ENCODE measurements around the gene HSPG2. TPM values are rescaled to one million over a fixed set of nuclear protein-coding genes. Genes with fewer than 3 reads are reported as not detected.
A peak's percentile ranks its signal among the peaks of the same experiment; 100 is the strongest.

The HSPG2 gene
- total and polyA plus RNA-seq, 8 donors = 150 to 434 (median 196) TPM

DNA sequence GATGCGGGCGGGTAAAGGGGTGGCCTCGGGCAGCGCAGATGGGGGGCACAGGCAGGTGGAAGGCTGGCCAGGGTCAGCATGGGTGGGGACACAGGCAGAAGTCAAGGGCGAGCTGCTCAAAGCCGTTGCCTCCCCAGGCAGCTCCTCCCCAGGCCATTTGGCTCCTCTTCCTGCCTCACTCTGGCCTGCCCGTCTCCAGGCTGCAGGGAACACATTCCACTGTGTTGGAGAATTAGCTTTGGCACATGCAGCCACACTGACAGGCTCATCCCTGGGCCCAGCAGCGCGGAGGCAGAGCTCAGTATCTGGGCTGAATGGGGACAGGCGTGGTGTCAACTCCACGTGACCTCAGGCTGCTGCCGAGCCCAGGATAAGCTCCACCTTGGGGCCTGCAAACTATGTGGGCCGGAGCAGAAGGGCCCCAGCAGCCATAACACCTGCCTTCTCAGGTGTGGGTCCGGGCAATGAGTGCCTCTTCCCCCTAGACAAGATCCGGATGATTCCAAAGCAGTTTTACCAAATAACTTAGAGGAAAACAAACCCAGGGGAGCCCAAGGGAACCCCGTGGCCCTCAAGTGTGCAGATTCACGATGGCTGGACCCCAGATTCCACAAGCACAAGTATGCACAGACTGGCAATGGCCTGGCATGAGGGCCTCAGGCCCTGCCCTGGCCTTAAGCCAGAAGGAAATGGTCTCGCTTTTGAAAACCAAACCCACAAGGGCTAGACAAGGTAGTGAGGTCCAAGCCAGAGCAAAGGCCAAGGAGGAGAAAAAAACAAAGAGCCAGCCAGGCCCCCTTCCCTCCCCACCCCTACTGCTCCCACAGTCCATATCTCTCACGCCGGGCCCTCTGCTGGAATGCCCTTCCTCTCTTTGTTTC lies 40.2 kb downstream of the HSPG2 start:
- Histone ChIP-seq H3K27me3 (no peaks in the 10 kb centered on the region), H3K4me1 (peaks cover 23 to 54% of the 10 kb centered on the region in 2 donors), H3K27ac (peak overlapping the region; percentile 1 to 21), H3K9me3 (no peaks in the 10 kb centered on the region), H3K36me3 (peaks cover 0 to 34% of the 10 kb centered on the region in 2 donors), H3K4me3 (no peak overlapping the region)
- no peak for TF ChIP-seq CTCF (IDR thresholded peaks at IDR 0.05)
- ATAC-seq = peak; percentile 62
- DNase-seq = peak in 1 of 4 donors; percentile 49
- intact Hi-C loops (cut with DNase I) = no loop called here

GRCh38 chr1:21896026-21896425 lies 41.1 kb downstream of the HSPG2 start:
- ATAC-seq (no peak), DNase-seq (no peak)
- no peaks in the 10 kb centered on the region for H3K27me3 ChIP-seq
- intact Hi-C loops (cut with DNase I) = no loop called here
- peak overlapping the region; percentile 1 to 21 for H3K27ac ChIP-seq
- H3K4me3 ChIP-seq = no peak overlapping the region
- peaks cover 15 to 46% of the 10 kb centered on the region in 2 donors for H3K4me1 ChIP-seq
- peaks cover 0 to 42% of the 10 kb centered on the region in 2 donors for H3K36me3 ChIP-seq
- no peaks in the 10 kb centered on the region for H3K9me3 ChIP-seq
- TF ChIP-seq CTCF (IDR thresholded peaks at IDR 0.05) = no peak

- no peak overlapping the region for H3K4me3 ChIP-seq
- intact Hi-C loops (cut with DNase I) = no loop called here
- H3K36me3 ChIP-seq = peaks cover 0 to 60% of the 10 kb centered on the region in 2 donors
- no peaks in the 10 kb centered on the region for H3K9me3 ChIP-seq
- H3K4me1 ChIP-seq = peaks cover 15 to 30% of the 10 kb centered on the region in 2 donors
- ATAC-seq = no peak
- H3K27me3 ChIP-seq = no peaks in the 10 kb centered on the region
- no peak overlapping the region for H3K27ac ChIP-seq
- DNase-seq = peak in 1 of 4 donors; percentile 61
- no peak for TF ChIP-seq CTCF (IDR thresholded peaks at IDR 0.05)
Measured at GRCh38 chr1:21894034-21894881, 42.9 kb downstream of the HSPG2 start.

DNA sequence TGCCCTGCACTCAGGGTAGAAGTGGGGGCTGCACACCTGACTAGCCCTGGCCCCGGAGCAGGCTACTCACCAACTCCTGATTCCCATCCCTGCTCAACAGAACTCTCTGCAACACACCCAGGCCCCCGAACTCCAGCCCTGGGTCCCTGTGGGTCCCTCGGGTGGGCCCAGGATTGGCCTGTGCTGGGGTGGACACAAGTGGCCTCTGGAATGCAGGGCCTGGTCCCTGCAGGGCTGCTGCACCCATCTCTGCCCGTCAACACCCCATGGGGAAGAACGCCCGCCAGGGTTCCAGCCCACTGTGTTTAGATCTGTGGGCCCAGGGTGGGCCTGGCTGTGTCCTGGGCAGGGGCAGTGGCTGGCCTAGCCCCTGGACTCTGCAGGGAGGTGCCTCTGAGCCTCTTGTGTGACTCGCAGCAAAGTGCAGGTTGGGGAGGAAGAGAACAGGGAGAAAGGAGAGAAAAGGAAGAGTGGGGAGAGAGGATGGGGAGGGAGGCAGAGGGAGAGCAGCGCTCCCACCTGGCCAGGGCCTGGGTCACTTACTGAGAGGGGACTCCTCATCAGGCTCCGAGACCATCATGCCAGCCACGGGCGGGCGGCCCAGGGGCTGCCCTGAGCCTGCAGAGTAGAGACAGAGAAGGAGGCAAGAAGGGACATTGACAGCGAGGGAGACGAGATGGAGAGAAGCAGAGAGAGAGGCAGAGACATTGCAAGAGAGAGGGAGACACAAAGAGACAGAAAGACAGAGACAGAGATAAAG lies 43.9 kb downstream of the HSPG2 start:
- H3K4me3 ChIP-seq = no peak overlapping the region
- ATAC-seq (no peak), DNase-seq (peak in 1 of 4 donors; percentile 56)
- intact Hi-C loops (cut with DNase I) = no loop called here
- TF ChIP-seq CTCF (IDR thresholded peaks at IDR 0.05) = no peak
- no peaks in the 10 kb centered on the region for H3K9me3 ChIP-seq
- H3K27me3 ChIP-seq = no peaks in the 10 kb centered on the region
- H3K27ac ChIP-seq = no peak overlapping the region
- H3K4me1 ChIP-seq = peaks cover 15 to 20% of the 10 kb centered on the region in 2 donors
- peaks cover 0 to 70% of the 10 kb centered on the region in 2 donors for H3K36me3 ChIP-seq

Measured in left lung (tissue), 10 donors.